Activated CD4-positive, alpha-beta T cell treated with anti-CD3 and anti-CD28 coated beads for 1 hour (primary cell): ENCODE results near the gene ALDH4A1.
"Not testable (repeated sequence)": the region's sequence is repeated elsewhere in the genome, so short reads cannot be mapped to it uniquely, and the experiment has no call there.

Source experiments
- DNase-seq: peaks from one replicate; pipeline ENCODE4 v3.0.0-alpha.2; 2020

The ALDH4A1 gene

DNA sequence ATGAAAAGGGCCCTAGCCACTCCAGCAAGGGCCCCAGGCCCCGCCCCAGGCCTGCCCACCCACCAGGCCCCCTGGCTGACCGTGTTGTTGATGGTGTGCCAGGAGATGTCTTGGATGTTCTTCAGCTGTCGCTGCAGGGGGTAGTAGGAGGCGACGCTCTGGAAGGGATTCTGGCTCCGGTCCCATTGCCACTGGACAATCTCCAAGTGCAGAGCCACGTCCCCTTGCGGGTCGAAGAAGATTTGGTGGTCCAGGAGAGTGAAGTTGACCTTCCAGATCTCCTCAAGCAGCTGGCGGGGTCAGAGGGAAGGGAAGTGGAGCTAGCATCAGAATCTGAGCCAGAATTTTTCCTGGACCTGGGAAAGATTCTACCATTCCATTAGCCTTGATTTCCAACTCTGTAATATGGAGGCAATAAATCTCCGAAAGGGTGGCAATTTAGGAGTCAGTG is 53.1 kb downstream of the ALDH4A1 start:
- DNase-seq, result no peak

DNA sequence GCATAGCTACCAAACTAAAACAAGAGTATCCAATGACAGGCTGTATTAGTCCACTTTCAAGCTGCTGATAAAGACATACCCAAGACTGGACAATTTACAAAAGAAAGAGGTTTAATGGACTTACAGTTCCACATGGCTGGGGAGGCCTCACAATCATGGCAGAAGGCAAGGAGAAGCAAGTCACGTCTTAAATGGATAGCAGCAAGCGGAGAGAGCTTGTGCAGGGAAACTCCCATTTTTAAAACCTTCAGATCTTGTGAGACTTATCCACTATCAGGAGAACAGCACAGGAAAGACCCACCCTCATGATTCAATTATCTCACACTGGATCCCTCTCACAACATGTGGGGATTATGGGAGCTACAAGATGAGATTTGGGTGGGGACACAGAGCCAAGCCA is 54.6 kb downstream of the ALDH4A1 start:
- not testable (repeated sequence) for DNase-seq

DNA sequence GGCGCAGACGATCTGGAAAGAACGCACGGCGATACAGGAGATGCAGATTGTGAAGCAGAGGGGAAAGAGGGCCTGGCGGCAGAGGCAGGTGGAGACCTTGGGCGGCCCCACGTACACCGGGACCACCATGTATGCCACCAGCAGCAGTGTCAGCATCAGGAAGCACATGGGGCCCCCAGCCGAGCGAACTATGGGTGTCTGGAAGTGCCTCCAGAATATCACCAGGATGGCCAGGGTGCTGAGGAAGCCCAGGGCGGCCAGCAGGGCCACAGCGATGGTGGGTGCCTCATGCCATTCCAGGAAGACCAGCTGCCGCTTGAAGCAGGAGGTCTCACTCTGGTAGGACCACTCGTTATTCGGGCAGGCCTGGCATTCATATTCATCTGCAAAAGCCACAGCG is 62.2 kb downstream of the ALDH4A1 start:
- no peak for DNase-seq

DNA sequence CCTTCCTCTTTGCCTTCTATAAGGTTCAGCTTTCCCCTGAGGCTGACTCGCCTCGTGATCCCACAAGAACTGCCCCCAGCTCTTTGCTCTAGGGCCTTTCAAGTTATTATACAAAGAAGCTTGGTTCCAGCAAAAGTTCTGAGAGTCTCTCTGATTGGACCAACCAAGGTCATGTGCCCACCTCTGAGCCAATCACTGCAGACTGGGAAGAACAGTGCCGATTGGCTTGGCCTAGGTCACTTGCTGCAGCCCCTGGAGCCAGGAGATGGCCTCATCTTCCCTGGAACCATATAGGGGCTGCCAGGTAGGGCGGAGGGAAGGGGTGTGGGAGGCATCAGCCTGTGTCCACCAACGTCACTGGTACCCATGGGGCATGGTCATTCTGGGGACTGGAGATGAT is 65.7 kb downstream of the ALDH4A1 start:
- DNase-seq, result no peak

DNA sequence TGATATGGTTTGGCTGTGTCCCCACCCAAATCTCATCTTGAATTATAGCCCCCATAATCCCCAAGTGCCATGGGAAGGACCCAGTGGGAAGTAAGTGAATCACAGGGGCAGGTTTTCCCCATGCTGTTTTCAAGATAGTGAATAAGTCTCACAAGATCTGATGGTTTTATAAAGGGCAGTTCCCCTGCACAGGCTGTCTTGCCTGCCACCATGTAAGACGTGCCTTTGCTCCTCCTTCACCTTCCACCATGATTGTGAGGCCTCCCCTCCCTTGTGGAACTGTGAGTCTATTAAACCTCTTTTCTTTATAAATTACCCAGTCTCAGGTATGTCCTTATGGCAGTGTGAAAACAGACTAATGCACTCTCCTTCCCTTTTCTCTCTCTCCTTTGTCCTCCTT is 70.0 kb downstream of the ALDH4A1 start:
- DNase-seq, result not testable (repeated sequence)

DNA sequence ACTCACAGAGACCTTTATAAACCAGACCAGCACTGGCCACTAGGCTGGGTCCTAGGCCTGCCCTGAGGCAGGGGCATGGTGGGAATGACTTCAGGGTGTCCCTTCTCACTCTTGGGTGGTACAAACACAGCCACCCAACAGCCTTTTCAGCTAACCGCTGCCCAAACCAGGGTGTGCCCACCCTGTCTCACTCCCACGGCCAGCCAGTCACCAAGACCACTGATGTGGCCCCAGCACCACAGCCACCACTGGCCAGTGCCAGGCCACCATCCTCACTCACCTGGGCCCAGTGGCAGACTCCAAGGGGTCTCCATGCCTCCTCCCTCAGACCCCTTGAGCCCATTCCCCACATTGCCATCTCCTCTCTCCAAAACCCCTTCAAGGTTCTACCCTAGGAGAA is 70.7 kb downstream of the ALDH4A1 start:
- no peak for DNase-seq

DNA sequence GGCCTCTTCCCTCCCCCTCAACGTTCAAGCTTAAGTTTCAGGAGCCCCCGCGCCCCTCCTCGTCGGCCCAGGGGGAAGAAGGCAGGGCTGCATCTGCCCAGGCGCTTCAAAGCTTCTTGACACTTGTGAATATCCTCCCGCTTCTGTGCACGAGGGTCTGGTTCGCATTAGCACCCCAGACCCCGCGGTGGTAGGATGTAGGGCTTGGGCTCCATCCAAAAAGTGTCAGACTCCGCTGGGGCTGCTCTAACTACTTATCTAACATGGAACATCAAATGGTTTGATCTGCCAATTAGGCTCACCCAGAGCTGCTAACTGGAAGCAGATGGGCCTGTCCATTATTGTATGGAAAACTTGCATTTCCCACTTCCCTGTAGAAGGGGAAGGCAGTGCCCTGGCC is 71.8 kb downstream of the ALDH4A1 start:
- DNase-seq, result no peak

DNA sequence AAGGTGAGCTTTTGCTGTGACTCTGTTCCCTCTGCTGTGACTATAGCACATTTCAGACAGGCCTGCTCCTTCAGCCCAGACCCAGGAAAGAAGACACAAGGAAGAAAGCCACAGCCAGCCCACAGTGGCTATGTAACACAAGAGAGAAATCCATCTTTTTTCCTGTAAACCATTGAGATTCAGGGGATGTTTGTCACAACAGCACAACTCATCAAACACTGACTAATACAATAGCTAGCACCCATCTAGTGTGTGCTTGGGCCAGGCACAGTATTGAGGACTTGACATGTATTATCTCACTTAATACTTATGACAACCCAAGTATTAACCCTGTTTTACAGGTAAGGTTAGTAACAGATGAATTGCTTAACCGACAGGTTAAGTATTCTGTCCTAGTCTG is 72.7 kb downstream of the ALDH4A1 start:
- DNase-seq, result no peak

DNA sequence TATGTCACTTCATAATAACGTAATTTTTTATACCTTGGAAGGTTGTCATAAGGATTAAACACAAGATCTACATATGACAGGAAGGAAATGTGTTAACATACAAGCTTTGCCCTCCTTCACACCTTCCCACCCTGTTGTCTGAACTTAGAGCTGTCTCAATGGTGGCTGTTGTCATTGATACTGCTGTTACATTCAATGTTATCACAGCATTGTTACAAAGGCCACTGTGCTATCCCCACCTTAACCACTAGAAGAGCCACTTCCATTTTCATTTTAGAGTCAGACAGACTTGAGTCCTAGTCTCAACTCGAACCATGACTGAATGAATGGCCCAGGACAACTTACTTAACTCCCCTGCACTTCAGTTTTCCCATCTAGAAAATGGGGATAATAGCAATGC is 74.1 kb downstream of the ALDH4A1 start:
- DNase-seq, result no peak

DNA sequence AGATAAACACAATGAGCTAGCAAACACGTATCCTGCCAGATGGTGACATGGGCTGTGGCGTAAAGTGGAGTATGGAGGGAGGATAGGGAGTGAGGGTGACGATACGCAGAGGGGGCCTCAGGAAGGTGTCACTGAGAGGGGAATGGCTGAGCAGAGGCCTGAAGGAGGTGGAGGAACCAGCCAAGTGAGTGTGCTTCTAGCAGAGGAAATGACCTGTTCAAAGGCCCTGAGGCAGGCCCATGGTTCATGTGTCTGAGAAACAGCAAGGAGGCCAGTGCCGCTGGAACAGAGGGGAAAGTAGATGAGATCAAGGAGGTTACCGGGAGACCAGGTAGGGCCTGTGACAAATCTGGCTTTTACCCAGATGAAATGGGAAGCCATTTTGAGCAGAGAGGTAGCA is 78.9 kb downstream of the ALDH4A1 start:
- DNase-seq, result no peak
